ENCODE results near the gene LBR.

The LBR gene

DNA sequence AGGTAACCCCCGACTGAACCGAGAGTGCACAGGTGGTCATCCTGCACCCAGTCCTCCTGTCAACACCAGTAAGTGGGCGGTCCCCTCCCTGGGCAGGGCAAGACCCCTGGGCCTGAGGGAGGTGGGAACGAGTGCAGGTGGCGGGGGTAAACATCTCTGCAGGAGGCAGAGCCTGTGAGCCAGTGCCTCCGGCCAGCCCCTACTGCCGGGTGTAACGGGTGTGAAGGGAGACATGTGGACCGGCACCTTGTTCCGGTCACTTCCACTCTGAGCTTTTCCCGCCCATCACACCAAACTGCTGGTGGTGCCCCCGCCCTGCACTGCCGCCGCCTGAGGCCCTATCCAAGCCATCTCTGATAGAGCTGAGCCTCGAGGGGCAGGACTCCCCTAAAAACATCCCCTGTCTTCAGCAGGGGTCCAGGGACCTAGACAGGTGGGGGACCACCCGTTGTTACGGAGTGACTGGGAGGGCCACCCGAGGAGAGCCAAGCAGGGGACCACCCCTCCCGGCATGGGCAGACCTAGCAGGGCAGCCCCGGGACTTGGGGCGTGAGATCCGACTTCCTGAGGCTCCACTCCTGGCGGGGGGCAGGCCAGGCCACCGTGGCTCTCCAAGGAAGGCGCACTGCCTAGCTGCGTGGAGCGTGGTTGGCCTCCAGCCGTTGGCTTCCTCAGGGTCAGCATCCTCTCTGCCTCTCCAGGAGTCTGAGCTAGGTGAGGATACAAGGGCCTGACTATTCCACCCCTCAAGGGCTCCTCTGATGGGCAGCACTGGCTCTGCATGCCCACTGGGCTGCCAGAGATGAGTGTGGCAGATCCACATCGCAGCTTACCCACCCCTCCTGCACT, 43.8 kb upstream of the LBR start:
- no peak for DNase-seq (ENCODE audit: extremely low read depth, low read depth)
- no peak for TF ChIP-seq CTCF (IDR thresholded peaks at IDR 0.05; ENCODE audit: low read depth, low read length)

- no peak for TF ChIP-seq CTCF (IDR thresholded peaks at IDR 0.05; ENCODE audit: low read depth, low read length)
- DNase-seq (ENCODE audit: extremely low read depth, low read depth): no peak
Observed at GRCh38 chr1:225471109-225471452, 43.2 kb upstream of the LBR start.

DNA sequence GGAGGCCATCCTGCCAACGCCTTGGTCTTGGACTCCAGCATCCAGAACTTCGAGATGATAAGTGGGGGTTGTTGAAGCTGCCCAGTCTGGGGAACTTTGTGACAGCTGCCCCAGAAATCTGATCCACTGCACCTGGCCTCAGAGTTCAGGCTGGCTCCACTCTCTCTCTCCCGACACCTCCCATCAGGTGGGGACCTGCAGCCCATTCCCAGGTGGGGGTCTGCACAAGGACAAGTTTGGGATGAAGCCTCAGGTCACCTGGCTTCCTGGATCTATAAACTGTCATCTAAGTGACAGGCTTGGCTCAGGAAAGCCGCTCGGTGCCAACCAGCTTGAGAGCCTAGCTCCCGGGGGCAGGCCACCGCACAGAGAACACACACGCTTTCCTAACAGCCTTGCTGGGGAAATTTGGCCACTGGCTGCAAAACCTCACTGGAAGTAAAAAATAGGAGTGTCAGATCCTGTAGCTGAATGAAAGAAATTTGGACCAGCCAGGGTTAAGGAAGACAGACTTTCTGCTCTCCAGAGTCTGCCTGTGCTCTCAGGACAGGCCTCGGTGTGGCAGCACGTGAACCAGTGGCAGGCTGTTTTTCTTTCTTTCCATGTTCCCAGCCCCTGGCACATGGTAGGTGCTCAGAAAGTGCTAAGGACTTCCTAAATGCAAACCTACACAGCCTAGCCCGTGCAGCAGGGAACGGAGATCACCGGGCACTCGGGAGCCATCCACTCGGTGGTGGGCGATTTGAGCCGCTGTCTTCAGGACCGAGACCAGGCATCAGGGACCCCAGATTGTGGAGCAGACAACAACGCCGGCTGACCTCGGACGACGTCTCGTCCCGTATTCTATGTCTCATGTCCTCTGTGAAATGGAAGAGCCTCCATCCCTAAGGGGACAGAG, 42.6 kb upstream of the LBR start:
- no peak for DNase-seq (ENCODE audit: extremely low read depth, low read depth)
- no peak for TF ChIP-seq CTCF (IDR thresholded peaks at IDR 0.05; ENCODE audit: low read depth, low read length)

GRCh38 chr1:225469051-225469450, 41.2 kb upstream of the LBR start:
- no peak for TF ChIP-seq CTCF (IDR thresholded peaks at IDR 0.05; ENCODE audit: low read depth, low read length)
- DNase-seq (ENCODE audit: extremely low read depth, low read depth): no peak

- DNase-seq (ENCODE audit: extremely low read depth, low read depth): no peak
- TF ChIP-seq CTCF (IDR thresholded peaks at IDR 0.05; ENCODE audit: low read depth, low read length): no peak
Observed at GRCh38 chr1:225468270-225469020, 40.6 kb upstream of the LBR start.

DNA sequence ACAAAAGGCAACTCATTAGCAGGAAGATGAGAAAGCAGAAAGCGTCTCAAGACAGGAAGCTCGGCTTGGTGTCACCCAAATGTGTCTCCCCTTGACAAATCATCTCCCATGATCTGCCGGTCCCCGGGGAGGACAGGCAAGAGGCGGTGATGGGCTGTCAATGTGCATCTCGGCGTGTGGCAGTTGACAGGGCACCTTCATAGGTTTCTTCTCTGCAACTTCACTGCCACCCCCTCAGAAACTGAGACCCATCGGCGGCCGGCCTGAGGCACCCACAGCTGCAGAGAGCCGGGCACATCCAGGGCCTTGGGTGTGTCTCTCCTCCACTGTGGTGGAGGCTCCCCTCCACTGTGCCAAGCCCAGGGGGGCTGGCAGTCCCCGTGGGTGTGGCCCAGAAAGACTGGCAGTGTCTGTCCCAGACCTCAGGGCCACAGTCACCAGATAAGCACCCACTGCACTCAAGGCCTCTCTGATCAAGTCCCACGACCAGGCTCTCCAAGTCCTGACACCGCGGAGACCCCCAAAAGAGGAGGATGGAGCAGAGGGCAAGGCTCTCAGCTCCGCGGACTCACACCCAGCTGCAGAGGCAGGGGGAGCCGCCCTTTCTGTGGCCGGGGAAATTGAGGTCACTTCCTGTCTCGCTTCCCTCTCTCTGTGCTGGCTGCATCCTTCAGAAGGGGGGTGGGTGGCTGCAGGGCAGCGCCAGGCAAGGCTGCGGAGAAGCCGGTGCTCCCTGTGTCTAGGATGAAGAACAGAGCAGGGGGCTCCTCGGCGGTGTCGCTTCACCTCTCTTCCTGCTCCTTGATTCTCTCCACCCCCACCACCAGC, 39.6 kb upstream of the LBR start:
- DNase-seq (ENCODE audit: extremely low read depth, low read depth): no peak
- no peak for TF ChIP-seq CTCF (IDR thresholded peaks at IDR 0.05; ENCODE audit: low read depth, low read length)

Data from AG09319 (cell line).